Stimulated activated CD4-positive, alpha-beta T cell treated with anti-CD3 and anti-CD28 coated beads, Interleukin-15, amount 100 ng/mL, for 1 hour (primary cell): ENCODE measurements around the gene C8A.

Experiments
- DNase-seq, 2 donors: peaks; one replicate each; pipeline ENCODE4 v3.0.0-alpha.2; 2020; ENCODE audit warnings: low read depth in 1 of 2, low spot score in 1 of 2

Gene C8A

DNA sequence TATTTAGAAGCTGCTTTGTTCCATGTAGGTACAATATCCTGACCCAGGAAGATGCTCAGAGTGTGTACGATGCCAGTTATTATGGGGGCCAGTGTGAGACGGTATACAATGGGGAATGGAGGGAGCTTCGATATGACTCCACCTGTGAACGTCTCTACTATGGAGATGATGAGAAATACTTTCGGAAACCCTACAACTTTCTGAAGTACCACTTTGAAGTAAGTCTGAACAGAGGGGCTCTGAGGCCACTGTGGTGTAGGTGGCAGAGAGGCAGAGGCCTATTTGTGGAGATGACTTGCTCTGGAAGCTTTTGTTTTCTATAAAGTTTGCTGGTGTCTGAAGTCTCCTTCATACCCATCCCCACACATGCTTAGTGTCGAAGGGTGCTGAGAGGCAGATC, 26.8 kb downstream of the C8A start:
- DNase-seq = no peak

DNA sequence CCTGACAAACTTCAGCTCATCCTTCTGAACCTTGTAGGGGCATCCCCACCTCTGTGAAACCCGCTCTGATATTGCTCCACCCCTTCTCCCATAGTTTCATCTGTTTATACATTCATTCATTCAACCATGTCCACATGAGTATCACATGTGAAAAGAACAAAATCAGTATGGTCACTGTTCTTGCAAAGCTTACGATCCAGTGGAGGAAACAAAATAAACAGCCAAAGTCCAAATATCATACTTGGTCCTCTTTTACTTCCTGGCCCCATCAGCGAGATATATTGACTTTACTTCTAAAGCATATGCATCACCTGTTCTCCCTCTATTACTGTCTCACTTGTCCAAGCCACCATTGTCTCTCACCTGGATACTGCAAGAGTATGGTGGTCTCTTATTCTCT, 35.6 kb downstream of the C8A start:
- no peak for DNase-seq

DNA sequence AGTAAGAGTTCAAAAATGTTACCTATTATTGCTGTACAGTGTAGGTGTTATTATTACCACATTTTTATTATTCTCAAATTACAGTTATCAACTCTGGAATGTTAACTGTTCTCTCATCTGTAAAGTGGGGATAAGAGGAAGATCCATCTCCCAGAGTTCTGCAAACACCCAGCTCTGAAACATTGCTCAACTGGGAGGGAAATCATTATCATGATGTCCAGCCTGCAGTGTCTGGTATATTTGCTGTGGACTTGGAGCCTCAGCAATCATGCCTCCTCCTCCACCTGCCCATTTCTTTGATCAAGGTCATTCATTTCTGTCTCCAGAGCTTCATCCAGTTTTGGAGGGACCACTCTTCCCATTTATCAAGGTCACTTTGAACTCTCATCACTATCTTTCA, 39.4 kb downstream of the C8A start:
- no peak for DNase-seq

- DNase-seq = no peak
Observed at GRCh38 chr1:56897150-56898004, 42.8 kb downstream of the C8A start.

GRCh38 chr1:56898005-56898373, 43.4 kb downstream of the C8A start:
- DNase-seq = no peak

DNA sequence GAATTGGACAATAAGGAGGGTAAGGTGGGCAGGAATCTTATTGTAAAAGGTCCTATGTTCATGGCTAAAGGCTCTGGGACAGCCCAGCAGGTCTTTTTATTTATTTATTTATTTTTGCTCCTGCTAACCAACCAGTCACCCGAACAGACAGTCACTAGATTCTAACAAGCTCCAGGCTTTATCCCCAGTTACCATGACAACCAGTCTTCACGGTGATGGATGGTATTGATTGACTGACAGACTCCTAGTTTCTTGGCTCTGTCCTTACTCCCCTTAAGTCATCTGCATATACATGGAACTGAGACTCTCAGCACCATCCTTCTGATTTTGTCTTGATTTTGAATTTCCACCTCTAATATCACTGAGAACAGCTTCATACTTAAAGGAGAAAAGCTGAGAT, 44.3 kb downstream of the C8A start:
- no peak for DNase-seq

- no peak for DNase-seq
Observed at GRCh38 chr1:56901716-56902115, 47.1 kb downstream of the C8A start.

GRCh38 chr1:56903778-56904177, 49.2 kb downstream of the C8A start:
- no peak for DNase-seq

- no peak for DNase-seq
Observed at GRCh38 chr1:56904663-56905397, 50.2 kb downstream of the C8A start.

- no peak for DNase-seq
Observed at GRCh38 chr1:56905667-56906066, 51.1 kb downstream of the C8A start.

DNA sequence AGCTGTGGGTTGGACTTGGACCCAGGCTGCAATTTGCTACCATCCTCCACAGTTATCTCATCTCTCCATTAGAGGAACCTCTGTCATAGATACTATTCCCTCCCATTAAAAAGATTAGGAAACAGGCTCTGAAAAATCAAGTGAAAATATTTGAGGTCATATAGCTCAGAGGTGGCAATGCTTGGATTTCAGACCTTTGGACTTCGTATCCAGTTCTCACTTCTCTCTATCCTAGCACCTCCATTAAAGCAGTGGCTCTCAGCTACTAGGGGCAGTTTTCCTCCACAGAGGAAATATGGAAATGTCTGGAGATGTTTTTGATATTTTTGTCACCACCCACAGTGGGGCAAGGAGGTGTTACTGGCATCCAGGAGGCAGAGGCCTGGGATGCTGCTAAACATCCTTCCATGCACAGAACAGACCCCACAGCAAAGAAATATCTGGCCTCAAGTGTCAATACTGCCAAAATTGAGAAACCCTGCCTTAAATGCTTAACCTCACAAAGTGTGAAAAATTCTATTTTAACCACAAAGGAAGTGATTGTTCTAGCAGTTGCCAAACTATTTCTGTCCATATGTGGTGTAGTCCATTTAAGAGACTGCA, 54.1 kb downstream of the C8A start:
- no peak for DNase-seq

DNA sequence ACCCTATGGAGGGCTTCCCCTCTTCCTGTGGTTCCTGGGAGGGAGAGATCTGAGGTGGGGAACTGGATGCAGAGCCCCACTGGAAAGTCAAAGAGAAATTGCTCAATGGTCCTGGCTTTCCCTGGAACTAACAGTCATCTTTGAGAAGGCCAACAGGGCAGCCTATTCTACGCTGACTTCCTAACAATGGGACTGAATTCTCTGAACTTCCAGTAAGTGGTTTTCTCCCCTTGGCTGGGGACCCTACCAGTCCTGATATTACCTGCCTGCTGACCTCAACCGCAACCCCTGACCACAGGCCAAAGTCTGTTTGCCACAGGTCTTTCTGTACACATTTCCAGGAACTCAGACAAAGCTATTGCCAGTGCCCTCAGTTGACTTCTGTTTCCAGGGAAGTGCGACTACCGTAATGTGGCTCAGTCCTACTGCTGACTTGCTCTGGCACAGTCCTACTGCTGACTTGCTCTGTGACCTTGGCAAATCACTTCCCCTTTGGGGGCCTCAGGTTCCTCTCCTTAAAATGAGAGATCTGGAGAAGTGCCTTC, 55.9 kb downstream of the C8A start:
- no peak for DNase-seq

DNA sequence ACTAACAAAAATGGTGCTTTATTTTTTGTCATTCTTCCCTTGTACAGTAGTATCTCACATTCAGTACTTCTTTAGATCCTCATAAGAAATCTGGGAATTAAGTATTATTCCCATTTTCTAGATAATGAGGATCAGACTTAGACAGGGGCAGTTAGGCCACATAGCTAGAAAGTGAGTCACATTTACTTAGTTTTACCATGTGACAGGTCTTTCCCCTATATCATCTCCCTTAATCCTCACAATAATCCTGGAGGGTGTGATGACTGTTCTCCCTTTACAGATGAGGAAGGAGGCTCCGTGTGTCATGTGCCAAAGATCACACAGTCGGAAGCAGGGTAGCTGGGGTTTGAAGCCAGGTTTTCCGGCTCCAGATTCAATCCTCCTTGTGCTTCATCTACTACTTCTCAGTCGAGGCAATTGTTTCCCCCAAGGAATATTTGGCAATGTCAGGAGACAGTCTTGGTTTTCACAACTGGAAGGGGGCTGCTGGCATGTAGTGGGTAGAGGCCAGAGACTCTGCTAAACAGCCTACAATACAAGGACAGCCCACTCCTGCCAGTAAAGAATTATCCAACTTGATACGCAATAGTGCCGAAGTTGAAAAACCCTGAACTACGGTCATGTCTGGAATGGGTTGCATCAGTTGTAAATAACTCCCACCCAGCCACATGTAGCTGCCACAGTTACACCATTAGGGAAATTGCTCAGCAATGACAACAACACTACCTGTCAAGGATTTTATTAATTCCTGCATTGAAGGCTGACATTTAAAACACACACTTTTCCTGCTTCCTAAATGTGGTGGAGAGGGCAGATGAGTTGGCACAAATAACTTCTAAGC, 56.7 kb downstream of the C8A start:
- DNase-seq = no peak

DNA sequence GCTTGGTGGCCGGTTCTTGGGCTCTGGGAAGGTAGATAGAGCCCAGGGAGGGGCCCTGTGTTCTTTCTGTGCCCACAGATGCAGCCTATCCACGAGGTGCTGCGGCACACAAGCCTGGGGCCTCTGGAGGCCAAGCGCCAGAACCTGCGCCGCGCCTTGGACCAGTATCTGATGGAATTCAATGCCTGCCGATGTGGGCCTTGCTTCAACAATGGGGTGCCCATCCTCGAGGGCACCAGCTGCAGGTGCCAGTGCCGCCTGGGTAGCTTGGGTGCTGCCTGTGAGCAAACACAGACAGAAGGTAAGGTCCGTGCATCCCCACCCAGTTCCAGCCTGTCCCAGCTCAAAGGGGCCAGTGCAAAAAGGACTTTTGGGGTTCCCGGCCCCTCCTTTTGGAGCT, 57.7 kb downstream of the C8A start:
- DNase-seq = no peak

DNA sequence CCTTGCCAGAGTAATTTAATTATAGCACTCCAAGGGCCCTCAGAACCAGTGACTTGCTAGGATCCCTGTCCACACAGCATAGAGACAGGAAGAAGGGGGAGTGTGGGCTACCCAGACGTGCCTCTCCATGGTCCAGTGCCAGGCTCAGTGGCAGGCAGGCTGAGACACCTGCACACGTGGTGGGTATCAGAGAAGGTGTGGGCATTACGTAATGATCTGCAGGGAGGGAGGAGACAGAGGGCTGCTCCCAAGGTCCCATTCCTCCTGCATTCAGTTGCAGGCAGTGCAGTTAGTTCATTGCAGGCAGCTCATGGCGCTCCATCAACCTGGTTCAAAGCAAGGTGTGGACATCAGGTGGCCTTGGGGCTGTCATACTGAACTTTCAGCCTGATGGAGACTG, 61.4 kb downstream of the C8A start:
- DNase-seq = no peak

DNA sequence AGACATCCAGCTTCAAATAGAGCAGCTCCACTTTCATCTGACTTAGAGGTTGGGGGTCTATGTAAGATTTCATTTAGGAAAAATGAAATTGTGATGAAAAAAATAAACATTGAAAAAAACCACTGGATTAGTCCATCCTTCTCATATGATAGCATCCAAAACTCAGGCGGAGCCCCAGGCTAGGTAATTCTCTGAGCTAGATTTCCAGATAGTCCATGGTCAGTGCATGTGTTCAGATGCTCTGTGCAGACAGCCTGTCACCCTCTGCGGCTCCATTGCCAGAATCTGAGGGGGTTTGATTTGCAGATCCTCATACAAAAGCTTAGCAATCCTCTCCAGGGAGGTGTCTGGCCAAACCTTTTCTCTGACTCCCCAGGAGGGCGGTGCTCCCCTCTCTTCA, 62.0 kb downstream of the C8A start:
- DNase-seq = no peak

DNA sequence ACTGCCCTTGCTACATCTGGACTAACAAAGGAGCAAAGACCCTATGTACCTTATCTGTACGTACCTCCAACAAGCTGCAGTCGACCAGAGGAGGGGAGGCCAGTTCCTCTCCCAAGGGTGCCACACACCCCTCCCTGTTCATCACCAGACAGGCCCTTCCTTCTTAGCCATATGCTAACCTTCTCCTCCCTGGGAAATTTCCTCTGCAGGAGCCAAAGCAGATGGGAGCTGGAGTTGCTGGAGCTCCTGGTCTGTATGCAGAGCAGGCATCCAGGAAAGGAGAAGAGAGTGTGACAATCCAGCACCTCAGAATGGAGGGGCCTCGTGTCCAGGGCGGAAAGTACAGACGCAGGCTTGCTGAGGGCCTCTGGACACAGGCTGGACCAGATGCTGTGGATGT, 62.8 kb downstream of the C8A start:
- DNase-seq = no peak

DNA sequence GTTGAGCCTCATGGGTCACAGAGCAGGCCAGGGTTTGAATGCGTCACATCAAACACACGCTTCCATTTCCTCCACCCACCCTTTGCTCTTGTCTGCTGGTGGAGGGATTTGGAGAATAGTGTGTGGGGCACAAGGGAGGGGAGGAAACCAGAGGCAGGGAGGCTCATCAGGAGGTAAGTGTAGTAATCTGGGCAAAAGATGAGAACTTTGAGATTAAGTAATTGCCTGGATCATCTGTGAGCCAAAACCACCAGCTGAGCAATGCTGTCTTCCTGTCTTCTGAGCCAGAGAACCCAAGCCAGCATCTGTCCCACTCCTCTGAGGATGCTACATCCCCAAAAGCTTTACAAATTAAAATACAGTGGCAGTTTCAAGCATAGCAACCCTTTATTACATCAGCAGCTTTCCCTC, 66.0 kb downstream of the C8A start:
- no peak for DNase-seq

DNA sequence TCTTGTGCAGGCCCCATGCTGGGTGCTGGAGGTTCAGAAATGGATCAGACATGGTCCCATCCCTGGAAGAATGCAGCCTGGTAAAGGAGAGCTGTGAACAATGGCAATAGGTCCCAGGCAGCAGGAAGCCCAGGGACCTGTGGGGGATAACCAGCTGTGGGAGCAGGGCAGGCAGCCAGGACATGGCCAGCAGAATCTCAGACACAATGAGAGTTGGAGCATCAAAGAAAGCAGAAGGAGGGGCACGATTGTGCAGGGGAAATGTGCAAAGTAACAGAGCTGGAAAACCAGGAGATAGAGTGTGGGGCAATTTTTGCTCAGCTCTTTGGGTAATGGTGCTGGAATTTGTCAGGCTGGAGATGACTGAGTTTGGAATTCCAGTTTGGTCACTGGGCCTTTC, 66.9 kb downstream of the C8A start:
- DNase-seq = no peak

DNA sequence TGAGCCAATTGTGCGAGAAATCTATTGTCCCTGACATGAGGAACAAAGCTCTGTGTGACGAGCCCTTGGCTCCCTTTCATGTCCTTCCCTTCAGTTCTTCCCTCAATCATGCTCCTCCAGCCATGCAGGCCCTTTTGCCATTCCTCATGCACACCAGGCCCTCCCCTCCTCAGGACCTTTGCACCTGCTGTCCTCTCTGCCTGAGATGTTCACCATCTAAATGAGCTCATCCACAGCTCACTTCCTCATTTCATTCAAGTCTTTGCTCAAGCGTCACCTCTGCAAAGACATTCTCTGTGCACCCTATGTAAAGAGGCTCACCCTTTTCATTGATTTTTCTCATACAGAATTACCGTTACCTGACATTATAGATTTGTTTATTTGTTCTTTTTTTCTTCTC, 67.5 kb downstream of the C8A start:
- DNase-seq = no peak

GRCh38 chr1:56922507-56922906, 67.9 kb downstream of the C8A start:
- no peak for DNase-seq
